Uterus (tissue), 4 donors: ENCODE results near the gene ORAI2. TPM values are rescaled to one million over a fixed set of nuclear protein-coding genes. Genes with fewer than 3 reads are reported as not detected.
A peak's percentile ranks its signal among the peaks of the same experiment; 100 is the strongest.

Source experiments
- DNase-seq, 2 donors: peaks; one replicate each; pipeline ENCODE4 v3.0.0-alpha.2; 2019 to 2020
- H3K27ac ChIP-seq, 2 donors: fragments of 200-600 bp; sonication (generic); 1 replicate in 1 of 2; 2 replicates in 1 of 2; pipeline ENCODE4 v1.5.1; 2016 to 2018
- H3K27me3 ChIP-seq, 2 donors: fragments of 200-600 bp; sonication (generic); one replicate each; pipeline ENCODE4 v1.5.1; 2018 to 2019; ENCODE audit warnings: control low read depth in 1 of 2
- H3K36me3 ChIP-seq, 2 donors: fragments of 200-600 bp; sonication (generic); one replicate each; pipeline ENCODE4 v1.5.1; 2019; ENCODE audit warnings: control low read depth in 1 of 2
- H3K4me1 ChIP-seq, 2 donors: fragments of 200-600 bp; sonication (generic); one replicate each; pipeline ENCODE4 v1.5.1; 2018 to 2019; ENCODE audit warnings: control low read depth in 1 of 2
- H3K4me3 ChIP-seq, 2 donors: fragments of 200-600 bp; sonication (generic); 1 replicate in 1 of 2; 2 replicates in 1 of 2; pipeline ENCODE4 v1.5.1; 2018 to 2019; ENCODE audit warnings: mild to moderate bottlenecking in 1 of 2
- H3K9me3 ChIP-seq, 2 donors: fragments of 200-600 bp; sonication (generic); one replicate each; pipeline ENCODE4 v1.5.1; 2019; ENCODE audit warnings: control low read depth in 1 of 2
- POLR2A ChIP-seq, 2 donors: fragments of 450-650 bp; IDR thresholded peaks; one replicate each; pipeline ENCODE4 v1.6.1; 2016; ENCODE audit warnings: antibody characterized with exemption in 2 of 2, mild to moderate bottlenecking in 1 of 2, moderate library complexity in 1 of 2
- intact Hi-C: fragments of 100-400 bp; cut with DNase I; formaldehyde crosslinking; loops from one replicate; pipeline ENCODE4 v1.15.1; 2023; ENCODE audit warnings: low total_unique reads
- total RNA-seq, 4 donors: library from RNA; depleted of rRNA in 3 of 4; stranded (reverse); fragments of >200 nt in 3 of 4; gene quantifications; one replicate each; pipeline versions ENCODE4 v1.1.0 to v1.2.4, GENCODE V29; 2014 to 2023
- TF ChIP-seq, protein P1 (sequence below), 4 experiments: fragments of 200-600 bp in 2 of 4; fragments of 450-650 bp in 2 of 4; sonication (generic) in 2 of 4; IDR thresholded peaks; one replicate each; pipeline ENCODE4 v1.5.1; 2016 to 2019; ENCODE audit warnings: antibody characterized with exemption in 4 of 4, mild to moderate bottlenecking in 2 of 4, moderate library complexity in 1 of 4
- donor health status: DM: yes; HTN: yes; CAD: no.

The ORAI2 gene
- total RNA-seq, 4 donors from 2014 or later, result 15.6 to 48.9 (median 39.0) TPM

DNA sequence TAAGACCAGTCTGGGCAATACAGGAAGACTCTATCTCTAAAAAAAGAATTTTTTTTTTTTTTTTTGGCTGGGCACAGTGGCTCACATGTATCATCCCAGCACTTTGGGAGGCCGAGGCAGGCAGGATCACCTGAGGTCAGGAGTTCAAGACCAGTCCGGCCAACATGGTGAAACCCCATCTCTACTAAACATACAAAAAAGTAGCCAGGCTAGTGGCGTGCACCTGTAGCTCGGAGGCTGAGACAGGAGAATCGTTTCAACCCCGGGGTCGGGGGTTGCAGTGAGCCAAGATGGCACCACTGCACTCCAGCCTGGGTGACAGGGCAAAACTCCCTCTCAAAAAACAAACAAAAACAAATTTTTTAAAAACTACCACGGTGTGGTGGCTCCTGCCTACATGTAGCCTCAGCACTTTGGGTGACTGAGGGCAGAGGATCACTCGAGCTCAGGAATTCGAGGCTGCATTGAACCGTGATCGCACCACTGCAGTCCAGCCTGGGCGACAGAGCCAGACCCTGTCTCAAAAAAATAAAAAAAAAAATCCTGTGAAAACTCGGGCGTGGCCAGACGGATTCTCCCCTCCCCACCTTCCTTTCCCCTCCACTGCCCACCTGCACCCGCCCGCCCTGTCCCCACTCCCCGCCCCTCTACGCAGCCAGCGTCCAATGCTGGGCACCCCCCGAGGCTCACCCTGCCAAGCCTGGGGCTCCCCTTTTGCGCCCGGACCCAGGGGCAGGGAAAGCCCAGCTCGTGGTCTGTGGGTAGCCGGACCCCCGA is 745 bp upstream of the ORAI2 start:
- peak overlapping the region; percentile 77 to 81 for H3K27ac ChIP-seq
- intact Hi-C loops, result no loop called here
- TF ChIP-seq, protein P1, sequence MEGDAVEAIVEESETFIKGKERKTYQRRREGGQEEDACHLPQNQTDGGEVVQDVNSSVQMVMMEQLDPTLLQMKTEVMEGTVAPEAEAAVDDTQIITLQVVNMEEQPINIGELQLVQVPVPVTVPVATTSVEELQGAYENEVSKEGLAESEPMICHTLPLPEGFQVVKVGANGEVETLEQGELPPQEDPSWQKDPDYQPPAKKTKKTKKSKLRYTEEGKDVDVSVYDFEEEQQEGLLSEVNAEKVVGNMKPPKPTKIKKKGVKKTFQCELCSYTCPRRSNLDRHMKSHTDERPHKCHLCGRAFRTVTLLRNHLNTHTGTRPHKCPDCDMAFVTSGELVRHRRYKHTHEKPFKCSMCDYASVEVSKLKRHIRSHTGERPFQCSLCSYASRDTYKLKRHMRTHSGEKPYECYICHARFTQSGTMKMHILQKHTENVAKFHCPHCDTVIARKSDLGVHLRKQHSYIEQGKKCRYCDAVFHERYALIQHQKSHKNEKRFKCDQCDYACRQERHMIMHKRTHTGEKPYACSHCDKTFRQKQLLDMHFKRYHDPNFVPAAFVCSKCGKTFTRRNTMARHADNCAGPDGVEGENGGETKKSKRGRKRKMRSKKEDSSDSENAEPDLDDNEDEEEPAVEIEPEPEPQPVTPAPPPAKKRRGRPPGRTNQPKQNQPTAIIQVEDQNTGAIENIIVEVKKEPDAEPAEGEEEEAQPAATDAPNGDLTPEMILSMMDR (IDR thresholded peaks at IDR 0.05), result no peak
- no peak for TF ChIP-seq POLR2A (IDR thresholded peaks at IDR 0.05)
- H3K9me3 ChIP-seq, result no peaks in the 10 kb centered on the region
- peak overlapping the region; percentile 48 to 92 for H3K4me3 ChIP-seq
- no peaks in the 10 kb centered on the region for H3K27me3 ChIP-seq
- no peak for DNase-seq
- no peaks in the 10 kb centered on the region for H3K36me3 ChIP-seq
- no peaks in the 10 kb centered on the region for H3K4me1 ChIP-seq

DNA sequence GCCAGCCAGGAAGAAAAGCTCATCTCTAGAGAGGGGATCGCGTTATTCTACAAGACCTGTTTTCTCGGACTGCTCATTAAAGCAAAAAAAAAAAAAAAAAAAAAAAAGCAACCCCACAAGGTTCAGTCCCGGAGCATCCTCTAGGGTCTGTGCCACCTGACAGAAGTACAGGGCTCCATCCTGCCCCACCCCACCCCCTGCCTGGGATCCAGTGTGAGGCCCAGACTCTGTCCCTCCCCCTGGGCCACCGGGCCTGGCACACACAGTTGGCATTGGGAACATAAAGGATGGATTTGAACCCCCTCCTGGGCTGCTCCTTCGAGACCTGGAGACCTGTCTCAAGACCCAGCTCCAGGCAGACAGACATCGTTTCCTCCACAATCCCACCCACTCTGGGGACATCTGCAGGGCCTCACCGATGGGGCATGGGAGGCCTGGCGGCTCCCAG is 688 bp downstream of the ORAI2 start:
- H3K9me3 ChIP-seq, result no peaks in the 10 kb centered on the region
- no peaks in the 10 kb centered on the region for H3K4me1 ChIP-seq
- TF ChIP-seq POLR2A (IDR thresholded peaks at IDR 0.05), result no peak
- TF ChIP-seq, protein P1 (IDR thresholded peaks at IDR 0.05), result no peak
- peak overlapping the region; percentile 19 to 79 for H3K27ac ChIP-seq
- no peaks in the 10 kb centered on the region for H3K36me3 ChIP-seq
- intact Hi-C loops, result no loop called here
- H3K4me3 ChIP-seq, result peak overlapping the region; percentile 48 to 92
- no peak for DNase-seq
- H3K27me3 ChIP-seq, result no peaks in the 10 kb centered on the region

DNA sequence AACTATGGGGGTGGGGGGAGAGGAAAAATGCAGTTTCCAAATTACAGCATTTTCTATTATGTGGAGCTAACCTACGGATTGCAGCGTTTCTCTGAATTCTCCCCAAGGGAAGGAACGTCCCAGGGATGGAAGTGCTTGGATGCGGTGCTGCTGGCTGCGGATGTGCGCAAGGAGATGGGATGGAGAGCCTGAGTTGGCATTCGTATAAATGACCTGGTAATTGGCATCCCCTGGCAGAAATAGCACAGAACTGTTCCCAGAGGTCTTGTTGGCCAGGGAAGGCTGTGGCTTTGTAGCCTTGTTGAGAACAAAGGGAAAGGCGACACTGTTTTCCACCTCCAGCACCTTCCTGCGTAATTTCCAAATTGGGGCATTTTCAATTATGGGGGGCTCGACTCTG is 2.7 kb downstream of the ORAI2 start:
- no peak for DNase-seq
- H3K27me3 ChIP-seq, result no peaks in the 10 kb centered on the region
- H3K4me1 ChIP-seq, result no peaks in the 10 kb centered on the region
- intact Hi-C loops, result no loop called here
- H3K36me3 ChIP-seq, result no peaks in the 10 kb centered on the region
- no peaks in the 10 kb centered on the region for H3K9me3 ChIP-seq
- TF ChIP-seq, protein P1 (IDR thresholded peaks at IDR 0.05), result no peak
- TF ChIP-seq POLR2A (IDR thresholded peaks at IDR 0.05), result no peak
- no peak overlapping the region for H3K27ac ChIP-seq
- no peak overlapping the region for H3K4me3 ChIP-seq

DNA sequence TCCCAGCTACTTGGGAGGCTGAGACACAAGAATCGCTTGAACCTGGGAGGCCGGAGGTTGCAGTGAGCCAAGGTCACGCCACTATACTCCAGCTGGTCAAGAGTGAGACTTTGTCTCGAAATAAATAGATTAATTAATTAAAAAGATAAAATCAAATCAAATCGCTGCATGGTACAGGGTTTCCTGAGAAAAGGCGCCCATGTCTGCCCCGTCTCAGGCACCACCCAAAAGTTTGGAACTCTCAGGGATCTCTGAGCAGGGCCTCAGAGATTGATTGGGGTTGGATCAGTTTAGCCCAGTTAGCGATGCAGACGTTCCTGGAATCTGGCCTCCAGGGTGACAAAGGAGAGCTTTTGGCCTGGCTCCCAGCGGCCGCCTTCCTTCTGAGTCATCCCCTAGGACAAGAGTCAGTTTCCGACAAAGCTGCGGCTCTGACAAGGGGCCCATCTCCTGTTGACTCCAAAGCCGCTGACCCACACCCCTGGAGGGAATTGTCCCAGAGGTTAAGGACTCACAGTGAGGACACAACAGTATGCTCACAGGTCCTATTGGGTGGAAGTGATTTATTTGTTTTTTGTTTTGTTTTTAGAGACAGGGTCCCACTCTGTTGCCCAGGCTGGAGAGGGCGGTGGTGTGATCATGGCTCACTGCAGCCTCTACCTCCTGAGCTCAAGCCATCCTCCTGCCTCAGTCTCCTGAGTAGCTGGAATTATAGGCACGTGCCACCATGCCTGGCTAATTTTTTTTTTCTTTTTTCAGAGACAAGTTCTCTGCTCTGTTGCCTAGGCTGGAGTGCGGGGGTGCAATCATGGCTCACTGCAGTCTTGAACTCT is 6.8 kb downstream of the ORAI2 start:
- intact Hi-C loops, result no loop called here
- no peaks in the 10 kb centered on the region for H3K27me3 ChIP-seq
- TF ChIP-seq POLR2A (IDR thresholded peaks at IDR 0.05), result no peak
- TF ChIP-seq, protein P1 (IDR thresholded peaks at IDR 0.05), result no peak
- H3K4me1 ChIP-seq, result no peaks in the 10 kb centered on the region
- peak overlapping the region; percentile 18 to 49 for H3K27ac ChIP-seq
- H3K4me3 ChIP-seq, result no peak overlapping the region
- H3K9me3 ChIP-seq, result no peaks in the 10 kb centered on the region
- DNase-seq, result peak in 1 of 2 donors; percentile 68
- no peaks in the 10 kb centered on the region for H3K36me3 ChIP-seq
